ENCODE results near the gene PTPN22. TPM values are rescaled to one million over a fixed set of nuclear protein-coding genes. Genes with fewer than 3 reads are reported as not detected.

PTPN22 gene
- total and polyA plus RNA-seq, 9 of the 15 experiments (the other 6 are each of a cell fraction or from before 2014, with no cell fraction given): 0.45 to 4.6 (median 1.1) TPM

DNA sequence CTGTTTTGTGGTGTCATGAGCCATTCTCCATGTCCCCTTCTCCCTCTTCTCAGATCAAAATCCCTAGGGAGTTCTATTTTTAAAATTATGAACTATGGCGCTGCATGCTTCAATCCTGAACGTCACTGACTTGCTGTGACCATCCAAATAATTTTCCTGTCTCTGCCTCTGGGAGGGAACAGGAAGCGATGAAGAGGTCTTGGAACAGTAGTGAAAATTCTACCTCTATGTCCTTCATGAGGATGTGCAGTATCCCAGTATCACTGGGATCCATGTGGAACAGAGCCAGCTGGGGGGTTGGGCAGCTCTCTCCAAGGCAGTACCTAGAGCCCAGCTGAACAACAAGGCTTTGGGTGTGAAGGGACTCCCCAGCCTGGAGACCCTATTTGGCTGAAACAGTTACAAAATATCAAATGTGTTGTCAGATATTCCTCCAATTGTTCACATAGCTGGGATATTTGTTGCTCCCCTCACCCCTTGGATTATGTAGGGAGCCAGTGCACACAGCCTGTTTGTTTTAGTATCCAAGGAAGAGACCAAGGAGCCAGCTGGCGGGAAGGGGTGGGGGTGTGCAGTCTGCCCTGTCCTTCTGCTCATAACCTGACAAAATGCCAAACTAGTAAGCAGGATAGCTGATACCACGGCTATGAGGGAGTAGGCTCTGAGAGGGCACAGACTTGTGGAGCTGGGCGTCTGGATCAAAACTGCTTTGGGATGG lies 41.2 kb upstream of the PTPN22 start:
- intact Hi-C loops (cut with micrococcal nuclease): no loop called here
- in situ Hi-C loops (cut with MboI): no loop called here
- ChIA-PET POLR2A (interaction anchor here (0.7 to 4.4 kb wide), 9 partner anchors 8 to 126 kb away, joined by 3 to 33 read pairs (median 5); partner anchors contain the start of genes AP4B1, DCLRE1B and HIPK1), CTCF (ENCODE audit: low intra/inter-chr PET ratio) (no interaction called here)
- peak overlapping the region in 1 of 2 experiments; percentile 31; a peak in 2 of 4 replicates for H3K9ac ChIP-seq (ENCODE audit: insufficient read depth in 1 of 2, low read depth in 2 of 2, low read length in 2 of 2)
- no peaks in the 10 kb centered on the region for H3K9me3 ChIP-seq (replicated peaks; ENCODE audit: control insufficient read depth, insufficient read depth, low read depth, low read length)
- no peaks in the 10 kb centered on the region for H4K20me1 ChIP-seq (replicated peaks; ENCODE audit: control insufficient read depth, insufficient read depth, low read length)
- WGBS (ENCODE audit: insufficient coverage, low coverage, missing lambda C conversion rate): 73% methylated on average over 6 of the region's 6 CpGs
- no peaks in the 10 kb centered on the region for H3K27me3 ChIP-seq (ENCODE audit: control insufficient read depth in 2 of 2, insufficient read depth in 2 of 2, low read length in 2 of 2)
- DNase-seq (ENCODE audit: extremely low read depth in 1 of 4, low spot score in 3 of 4) (peak in 2 of 4 experiments; percentile 23 to 33), FAIRE-seq (peak; percentile 42), ATAC-seq (peak; percentile 14; the same call in 2 of the 3 replicates)
- BruUV-seq (replicated peaks): no TSS peak
- peak; percentile 71 for TF ChIP-seq NFIC (IDR thresholded peaks at IDR 0.05)
- TF ChIP-seq, protein P1, sequence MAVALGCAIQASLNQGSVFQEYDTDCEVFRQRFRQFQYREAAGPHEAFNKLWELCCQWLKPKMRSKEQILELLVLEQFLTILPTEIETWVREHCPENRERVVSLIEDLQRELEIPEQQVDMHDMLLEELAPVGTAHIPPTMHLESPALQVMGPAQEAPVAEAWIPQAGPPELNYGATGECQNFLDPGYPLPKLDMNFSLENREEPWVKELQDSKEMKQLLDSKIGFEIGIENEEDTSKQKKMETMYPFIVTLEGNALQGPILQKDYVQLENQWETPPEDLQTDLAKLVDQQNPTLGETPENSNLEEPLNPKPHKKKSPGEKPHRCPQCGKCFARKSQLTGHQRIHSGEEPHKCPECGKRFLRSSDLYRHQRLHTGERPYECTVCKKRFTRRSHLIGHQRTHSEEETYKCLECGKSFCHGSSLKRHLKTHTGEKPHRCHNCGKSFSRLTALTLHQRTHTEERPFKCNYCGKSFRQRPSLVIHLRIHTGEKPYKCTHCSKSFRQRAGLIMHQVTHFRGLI (CRISPR knock-in tag; IDR thresholded peaks at IDR 0.05): no peak
- 0 out of 2 replicates have a peak, but pooled peaks have one; percentile 40 for TF ChIP-seq SUPT5H (IDR thresholded peaks at IDR 0.05)
- no peak for TF ChIP-seq CBX3 (IDR thresholded peaks at IDR 0.05; ENCODE audit: borderline replicate concordance in 1 of 2, low read length in 2 of 2)
- TF ChIP-seq, protein P2, sequence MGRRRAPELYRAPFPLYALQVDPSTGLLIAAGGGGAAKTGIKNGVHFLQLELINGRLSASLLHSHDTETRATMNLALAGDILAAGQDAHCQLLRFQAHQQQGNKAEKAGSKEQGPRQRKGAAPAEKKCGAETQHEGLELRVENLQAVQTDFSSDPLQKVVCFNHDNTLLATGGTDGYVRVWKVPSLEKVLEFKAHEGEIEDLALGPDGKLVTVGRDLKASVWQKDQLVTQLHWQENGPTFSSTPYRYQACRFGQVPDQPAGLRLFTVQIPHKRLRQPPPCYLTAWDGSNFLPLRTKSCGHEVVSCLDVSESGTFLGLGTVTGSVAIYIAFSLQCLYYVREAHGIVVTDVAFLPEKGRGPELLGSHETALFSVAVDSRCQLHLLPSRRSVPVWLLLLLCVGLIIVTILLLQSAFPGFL (CRISPR knock-in tag; IDR thresholded peaks at IDR 0.05): peak; percentile 42; the same call in 1 of the 2 replicates
- TF ChIP-seq, protein P3, sequence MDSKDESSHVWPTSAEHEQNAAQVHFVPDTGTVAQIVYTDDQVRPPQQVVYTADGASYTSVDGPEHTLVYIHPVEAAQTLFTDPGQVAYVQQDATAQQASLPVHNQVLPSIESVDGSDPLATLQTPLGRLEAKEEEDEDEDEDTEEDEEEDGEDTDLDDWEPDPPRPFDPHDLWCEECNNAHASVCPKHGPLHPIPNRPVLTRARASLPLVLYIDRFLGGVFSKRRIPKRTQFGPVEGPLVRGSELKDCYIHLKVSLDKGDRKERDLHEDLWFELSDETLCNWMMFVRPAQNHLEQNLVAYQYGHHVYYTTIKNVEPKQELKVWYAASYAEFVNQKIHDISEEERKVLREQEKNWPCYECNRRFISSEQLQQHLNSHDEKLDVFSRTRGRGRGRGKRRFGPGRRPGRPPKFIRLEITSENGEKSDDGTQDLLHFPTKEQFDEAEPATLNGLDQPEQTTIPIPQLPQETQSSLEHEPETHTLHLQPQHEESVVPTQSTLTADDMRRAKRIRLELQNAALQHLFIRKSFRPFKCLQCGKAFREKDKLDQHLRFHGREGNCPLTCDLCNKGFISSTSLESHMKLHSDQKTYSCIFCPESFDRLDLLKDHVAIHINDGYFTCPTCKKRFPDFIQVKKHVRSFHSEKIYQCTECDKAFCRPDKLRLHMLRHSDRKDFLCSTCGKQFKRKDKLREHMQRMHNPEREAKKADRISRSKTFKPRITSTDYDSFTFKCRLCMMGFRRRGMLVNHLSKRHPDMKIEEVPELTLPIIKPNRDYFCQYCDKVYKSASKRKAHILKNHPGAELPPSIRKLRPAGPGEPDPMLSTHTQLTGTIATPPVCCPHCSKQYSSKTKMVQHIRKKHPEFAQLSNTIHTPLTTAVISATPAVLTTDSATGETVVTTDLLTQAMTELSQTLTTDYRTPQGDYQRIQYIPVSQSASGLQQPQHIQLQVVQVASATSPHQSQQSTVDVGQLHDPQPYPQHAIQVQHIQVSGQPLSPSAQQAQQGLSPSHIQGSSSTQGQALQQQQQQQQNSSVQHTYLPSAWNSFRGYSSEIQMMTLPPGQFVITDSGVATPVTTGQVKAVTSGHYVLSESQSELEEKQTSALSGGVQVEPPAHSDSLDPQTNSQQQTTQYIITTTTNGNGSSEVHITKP (IDR thresholded peaks at IDR 0.05; ENCODE audit: partially characterized antibody): peak; percentile 78
- 0 out of 4 replicates have a peak, but pooled peaks of 1 of the 2 experiments have one; percentile 27 for TF ChIP-seq TEAD1 (CRISPR knock-in tag; IDR thresholded peaks at IDR 0.05)
- TF ChIP-seq, protein P4, sequence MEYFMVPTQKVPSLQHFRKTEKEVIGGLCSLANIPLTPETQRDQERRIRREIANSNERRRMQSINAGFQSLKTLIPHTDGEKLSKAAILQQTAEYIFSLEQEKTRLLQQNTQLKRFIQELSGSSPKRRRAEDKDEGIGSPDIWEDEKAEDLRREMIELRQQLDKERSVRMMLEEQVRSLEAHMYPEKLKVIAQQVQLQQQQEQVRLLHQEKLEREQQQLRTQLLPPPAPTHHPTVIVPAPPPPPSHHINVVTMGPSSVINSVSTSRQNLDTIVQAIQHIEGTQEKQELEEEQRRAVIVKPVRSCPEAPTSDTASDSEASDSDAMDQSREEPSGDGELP (CRISPR knock-in tag; IDR thresholded peaks at IDR 0.05; ENCODE audit: borderline replicate concordance): peak; percentile 18; the same call in 1 of the 2 replicates
- no peak overlapping the region for H3K4me3 ChIP-seq
- peaks cover 34% of the 10 kb centered on the region for H3K79me2 ChIP-seq (ENCODE audit: control insufficient read depth, insufficient read depth, low read length)
- H3K9me1 ChIP-seq (ENCODE audit: control insufficient read depth, insufficient read depth, low read length): peaks cover 3% of the 10 kb centered on the region
- no peak overlapping the region for H2AFZ ChIP-seq (ENCODE audit: low read depth, low read length)
- peaks cover 57% of the 10 kb centered on the region for H3K36me3 ChIP-seq (ENCODE audit: control insufficient read depth, insufficient read depth, low read length)
- peak overlapping the region; percentile 30 for H3K27ac ChIP-seq (ENCODE audit: extremely low read depth, low read depth, low read length)
- H3K4me1 ChIP-seq (replicated peaks in 1 of 2; ENCODE audit: control insufficient read depth in 2 of 2, insufficient read depth in 2 of 2, low read length in 2 of 2): peaks cover 25 to 43% of the 10 kb centered on the region in 2 experiments; a peak in 4 of 5 replicates
- peak overlapping the region; percentile 42 for H3K4me2 ChIP-seq (ENCODE audit: insufficient read depth, low read length)

All from K562 (cell line).